HTERT RPE-1 (cell line): ENCODE measurements around the gene ZNF385B.

Experiments used
- in situ Hi-C: fragments of 300-500 bp; cut with MboI; formaldehyde crosslinking; loops from 4 replicates; pipeline ENCODE4 v1.14.3; 2020; ENCODE audit warnings: low sequenced_read_pairs

ZNF385B gene

GRCh38 chr2:179594268-179595112 lies 266.9 kb downstream of the ZNF385B start:
- in situ Hi-C loops, result no loop called here

- in situ Hi-C loops, result no loop called here
Measured at GRCh38 chr2:179593323-179593722, 268.1 kb downstream of the ZNF385B start.

GRCh38 chr2:179592167-179592936 lies 269.1 kb downstream of the ZNF385B start:
- in situ Hi-C loops, result no loop called here

GRCh38 chr2:179591690-179592089 lies 269.7 kb downstream of the ZNF385B start:
- in situ Hi-C loops, result no loop called here

- in situ Hi-C loops, result no loop called here
Measured at GRCh38 chr2:179588486-179589145, 272.8 kb downstream of the ZNF385B start.

GRCh38 chr2:179584760-179585159 lies 276.7 kb downstream of the ZNF385B start:
- in situ Hi-C loops, result no loop called here

GRCh38 chr2:179581605-179582004 lies 279.8 kb downstream of the ZNF385B start:
- in situ Hi-C loops, result no loop called here

GRCh38 chr2:179580378-179581146 lies 280.9 kb downstream of the ZNF385B start:
- in situ Hi-C loops, result no loop called here

- in situ Hi-C loops, result no loop called here
Measured at GRCh38 chr2:179579800-179580199, 281.6 kb downstream of the ZNF385B start.

- in situ Hi-C loops, result no loop called here
Measured at GRCh38 chr2:179578171-179578916, 283.1 kb downstream of the ZNF385B start.

- in situ Hi-C loops, result no loop called here
Measured at GRCh38 chr2:179574061-179574519, 287.3 kb downstream of the ZNF385B start.

GRCh38 chr2:179572544-179572943 lies 288.9 kb downstream of the ZNF385B start:
- in situ Hi-C loops, result no loop called here

GRCh38 chr2:179571721-179572120 lies 289.7 kb downstream of the ZNF385B start:
- in situ Hi-C loops, result no loop called here

GRCh38 chr2:179571252-179571651 lies 290.2 kb downstream of the ZNF385B start:
- in situ Hi-C loops, result no loop called here

GRCh38 chr2:179569831-179570233 lies 291.6 kb downstream of the ZNF385B start:
- in situ Hi-C loops, result no loop called here

- in situ Hi-C loops, result no loop called here
Measured at GRCh38 chr2:179565807-179566206, 295.6 kb downstream of the ZNF385B start.

- in situ Hi-C loops, result no loop called here
Measured at GRCh38 chr2:179562330-179562885, 299.0 kb downstream of the ZNF385B start.

GRCh38 chr2:179561702-179562101 lies 299.7 kb downstream of the ZNF385B start:
- in situ Hi-C loops, result no loop called here

GRCh38 chr2:179560257-179560735 lies 301.1 kb downstream of the ZNF385B start:
- in situ Hi-C loops, result no loop called here
